Ascending aorta (tissue), 2 donors: Measurements from ENCODE around the gene PRR15L. TPM values are rescaled to one million over a fixed set of nuclear protein-coding genes. Genes with fewer than 3 reads are reported as not detected.

ENCODE experiments used
- DNase-seq, 2 donors: peaks; one replicate each; pipeline ENCODE4 v3.0.0-alpha.2; 2019; ENCODE audit warnings: low spot score in 2 of 2
- H3K27ac ChIP-seq, 2 donors: fragments of 200-600 bp; sonication (generic); one replicate each; pipeline ENCODE4 v1.5.1; 2016 to 2017; ENCODE audit warnings: mild to moderate bottlenecking in 1 of 2
- H3K27me3 ChIP-seq: fragments of 200-600 bp; sonication (generic); one replicate; pipeline ENCODE4 v1.5.1; 2017
- H3K36me3 ChIP-seq, 2 donors: fragments of 200-600 bp; sonication (generic); one replicate each; pipeline ENCODE4 v1.5.1; 2016
- H3K4me1 ChIP-seq, 2 donors: fragments of 200-600 bp; sonication (generic); one replicate each; pipeline ENCODE4 v1.5.1; 2016 to 2017; ENCODE audit warnings: mild to moderate bottlenecking in 1 of 2
- H3K4me3 ChIP-seq, 2 donors: fragments of 200-600 bp; sonication (generic); one replicate each; pipeline ENCODE4 v1.5.1; 2016 to 2017; ENCODE audit warnings: mild to moderate bottlenecking in 1 of 2
- H3K9me3 ChIP-seq, 2 donors: fragments of 200-600 bp; sonication (generic); one replicate each; pipeline ENCODE4 v1.5.1; 2016
- CTCF ChIP-seq, 3 experiments: fragments of 200-600 bp in 2 of 3; fragments of 450-650 bp in 1 of 3; sonication (generic) in 2 of 3; IDR thresholded peaks; one replicate each; pipeline ENCODE4 v1.5.1; 2016 to 2019; ENCODE audit warnings: antibody characterized with exemption in 3 of 3, mild to moderate bottlenecking in 1 of 3, moderate library complexity in 1 of 3
- intact Hi-C: fragments of 100-400 bp; cut with DNase I; formaldehyde crosslinking; loops from one replicate; pipeline ENCODE4 v1.15.1; 2023
- total RNA-seq: library from RNA; depleted of rRNA; stranded (reverse); fragments of >200 nt; gene quantifications from one replicate; pipeline ENCODE4 v1.1.0, GENCODE V29; 2016

The PRR15L gene
- total RNA-seq, 1 donor from 2014 or later: not detected

- Histone ChIP-seq H3K9me3 (no peaks in the 10 kb centered on the region), H3K4me3 (peak within 1 kb of the TSS; percentile 82 to 98), H3K4me1 (peaks cover 3 to 15% of the 10 kb centered on the region in 2 donors), H3K27me3 (no peaks in the 10 kb centered on the region), H3K27ac (peak within 1 kb of the TSS; percentile 86 to 87), H3K36me3 (peaks cover 18 to 26% of the 10 kb centered on the region in 2 donors)
- peak; percentile 90 to 98 (median 97) for TF ChIP-seq CTCF (IDR thresholded peaks at IDR 0.05)
- intact Hi-C loops: loop anchor here (1.0 to 5.0 kb wide), 8 partner anchors 22 to 921 kb away; partner anchors contain the start of genes ATP5MC1, NFE2L1, PNPO and SCRN2
- peak; percentile 99 to 100 for DNase-seq
These were observed 13.2 kb upstream of the PRR15L start, which contains the start of gene CDK5RAP3 for GRCh38 chr17:47970725-47971499. CDK5RAP3 (plus strand) TSS chr17:47971113; CDS start chr17:47971147, 34 bp downstream.

- peak overlapping the region; percentile 40 to 58 for H3K4me3 ChIP-seq
- intact Hi-C loops: loop anchor here (1.0 to 5.0 kb wide), 8 partner anchors 21 to 922 kb away; partner anchors contain the start of genes ATP5MC1, NFE2L1, PNPO and SCRN2
- H3K36me3 ChIP-seq: peaks cover 10 to 18% of the 10 kb centered on the region in 2 donors
- H3K27ac ChIP-seq: no peak overlapping the region
- H3K27me3 ChIP-seq: no peaks in the 10 kb centered on the region
- H3K9me3 ChIP-seq: no peaks in the 10 kb centered on the region
- no peak for TF ChIP-seq CTCF (IDR thresholded peaks at IDR 0.05)
- H3K4me1 ChIP-seq: peaks cover 3 to 15% of the 10 kb centered on the region in 2 donors
- no peak for DNase-seq
These were observed 12.4 kb upstream of the PRR15L start for GRCh38 chr17:47969930-47970724.

- H3K9me3 ChIP-seq: no peaks in the 10 kb centered on the region
- no peak overlapping the region for H3K4me3 ChIP-seq
- H3K4me1 ChIP-seq: peaks cover 3 to 15% of the 10 kb centered on the region in 2 donors
- H3K36me3 ChIP-seq: peaks cover 0 to 6% of the 10 kb centered on the region in 2 donors
- TF ChIP-seq CTCF (IDR thresholded peaks at IDR 0.05): no peak
- intact Hi-C loops: no loop called here
- H3K27me3 ChIP-seq: no peaks in the 10 kb centered on the region
- DNase-seq: no peak
- no peak overlapping the region for H3K27ac ChIP-seq
These were observed 11.2 kb upstream of the PRR15L start for GRCh38 chr17:47968836-47969235.

- intact Hi-C loops: no loop called here
These were observed 10.0 kb upstream of the PRR15L start for GRCh38 chr17:47967607-47968252.

More at GRCh38 chr17:47967607-47968252, 10.0 kb upstream of the PRR15L start:
- Histone ChIP-seq H3K9me3 (no peaks in the 10 kb centered on the region), H3K36me3 (no peaks in the 10 kb centered on the region), H3K27ac (no peak overlapping the region), H3K27me3 (no peaks in the 10 kb centered on the region), H3K4me3 (no peak overlapping the region), H3K4me1 (peaks cover 3 to 15% of the 10 kb centered on the region in 2 donors)
- DNase-seq: no peak
- no peak for TF ChIP-seq CTCF (IDR thresholded peaks at IDR 0.05)
